HepG2 (cell line): ENCODE results near the gene CEP89. TPM values are rescaled to one million over a fixed set of nuclear protein-coding genes. Genes with fewer than 3 reads are reported as not detected.

Experiments
- ATAC-seq: fragments of 200-7000 bp; cut with Tn5 transposase; 3 replicates; pipeline ENCODE4 v1.9.1; 2020; ENCODE audit warnings: mild to moderate bottlenecking, moderate library complexity
- BruUV-seq: library from RNA; stranded (reverse); fragments of 400-500 nt; replicated peaks from 2 replicates; lab custom pipeline; 2021; lab: Mats Ljungman, UMichigan
- CTCF ChIA-PET: fragments of 300-600 bp; formaldehyde crosslinking; extraction: SDS; loops from one replicate; lab custom pipeline; 2021; ENCODE audit warnings: low total read pairs, inconsistent platforms, low intra/inter-chr PET ratio; lab: Yijun Ruan, JAX
- POLR2A ChIA-PET: fragments of 350-600 bp; sonication (Branson Sonifier 250); formaldehyde crosslinking; loops from one replicate; lab custom pipeline; 2020; ENCODE audit warnings: antibody characterized with exemption, inconsistent platforms; lab: Yijun Ruan, JAX
- DNase-seq: peaks from one replicate; pipeline ENCODE4 v3.0.0-alpha.2; 2015; ENCODE audit warnings: low spot score
- FAIRE-seq: peaks from 3 replicates; lab custom pipeline; 2011; peaks lifted over from hg19 to GRCh38; lab: Jason Lieb, UNC
- H2AFZ ChIP-seq: one replicate; pipeline ENCODE4 v1.6.1; 2011; ENCODE audit warnings: low read length, inconsistent platforms
- H3K27ac ChIP-seq: fragments of 300-600 bp; 3 replicates; pipeline ENCODE4 v1.8.0; 2011; ENCODE audit warnings: mixed run types, mild to moderate bottlenecking, mixed read lengths, low read length, inconsistent platforms; ENCODE audit not compliant: insufficient read depth; ENCODE audit errors: extremely low read length
- H3K27me3 ChIP-seq, 2 experiments: fragments of 200-600 bp in 1 of 2; 2 replicates in 1 of 2; 3 replicates in 1 of 2; pipeline versions ENCODE4 v1.6.0 to v1.8.0; 2011; ENCODE audit warnings: low read length in 2 of 2, mild to moderate bottlenecking in 2 of 2, moderate library complexity in 2 of 2, inconsistent platforms in 1 of 2; ENCODE audit not compliant: insufficient read depth in 2 of 2, control insufficient read depth in 1 of 2
- H3K36me3 ChIP-seq, 2 experiments: fragments of 200-600 bp in 1 of 2; replicated peaks in 1 of 2; 2 replicates in 1 of 2; 3 replicates in 1 of 2; pipeline versions ENCODE4 v1.5.1 to v1.8.0; 2011; ENCODE audit warnings: low read length in 2 of 2, inconsistent platforms in 1 of 2; ENCODE audit not compliant: insufficient read depth in 2 of 2, control insufficient read depth in 1 of 2
- H3K4me1 ChIP-seq: 2 replicates; pipeline ENCODE4 v1.5.1; 2012; ENCODE audit warnings: low read length, inconsistent platforms; ENCODE audit not compliant: insufficient read depth
- H3K4me2 ChIP-seq: 2 replicates; pipeline ENCODE4 v1.6.0; 2011; ENCODE audit warnings: low read depth, low read length, inconsistent platforms
- H3K4me3 ChIP-seq, 3 experiments: fragments of 200-600 bp in 1 of 3; sonication (generic), shearing (Covaris generic) in 1 of 3; replicated peaks in 1 of 3; 2 replicates each; pipeline ENCODE4 v1.5.1; 2011 to 2016; ENCODE audit warnings: low read length in 3 of 3, inconsistent platforms in 2 of 3, low read depth in 2 of 3, mild to moderate bottlenecking in 2 of 3, control low read depth in 1 of 3, mixed read lengths in 1 of 3; ENCODE audit not compliant: insufficient read depth in 1 of 3
- H3K79me2 ChIP-seq: one replicate; pipeline ENCODE4 v1.6.1; 2011; ENCODE audit warnings: low read length, inconsistent platforms; ENCODE audit not compliant: insufficient read depth
- H3K9ac ChIP-seq: 2 replicates; pipeline ENCODE4 v1.6.0; 2011; ENCODE audit warnings: mild to moderate bottlenecking, low read depth, low read length, inconsistent platforms; ENCODE audit not compliant: insufficient read depth
- H3K9me3 ChIP-seq: 2 replicates; pipeline ENCODE4 v1.5.1; 2012; ENCODE audit warnings: mild to moderate bottlenecking, low read length
- H4K20me1 ChIP-seq: 2 replicates; pipeline ENCODE4 v1.6.0; 2011; ENCODE audit warnings: inconsistent platforms, mild to moderate bottlenecking, low read length, moderate library complexity; ENCODE audit not compliant: insufficient read depth
- ARNT2 ChIP-seq: sonication (generic); formaldehyde crosslinking; IDR thresholded peaks from 2 replicates; pipeline ENCODE4 v1.8.0; 2022; ENCODE audit warnings: mild to moderate bottlenecking, low read depth, missing genetic modification reagents, moderate library complexity
- ATF1 ChIP-seq: IDR thresholded peaks from 2 replicates; pipeline ENCODE4 v1.6.1; 2016; ENCODE audit warnings: mild to moderate bottlenecking, control low read depth
- FIP1L1 ChIP-seq: fragments of 200-400 bp; formaldehyde crosslinking; IDR thresholded peaks from 2 replicates; pipeline ENCODE4 v1.6.1; 2018; ENCODE audit warnings: low read depth, mild to moderate bottlenecking, low read length, moderate library complexity, borderline replicate concordance; ENCODE audit not compliant: insufficient read depth
- TCF7 ChIP-seq: sonication (generic); IDR thresholded peaks from 2 replicates; pipeline ENCODE4 v1.6.1; 2016; ENCODE audit warnings: antibody characterized with exemption, low read depth
- TMF1 ChIP-seq: sonication (generic); formaldehyde crosslinking; IDR thresholded peaks from 2 replicates; pipeline ENCODE4 v1.8.1; 2022; ENCODE audit warnings: low read depth, missing genetic modification reagents
- ZFYVE20 ChIP-seq: sonication (generic); formaldehyde crosslinking; IDR thresholded peaks from 2 replicates; pipeline ENCODE4 v1.8.0; 2023; ENCODE audit warnings: low read depth, mild to moderate bottlenecking, moderate library complexity, missing genetic modification reagents, borderline replicate concordance
- ZNF251 ChIP-seq: sonication (generic); formaldehyde crosslinking; IDR thresholded peaks from 2 replicates; pipeline ENCODE4 v1.9.0; 2021; ENCODE audit warnings: mild to moderate bottlenecking, missing genetic modification reagents
- ZNF263 ChIP-seq: sonication (generic); formaldehyde crosslinking; IDR thresholded peaks from 2 replicates; pipeline ENCODE4 v1.4.0; 2020; ENCODE audit warnings: missing genetic modification reagents
- ZNF343 ChIP-seq: sonication (generic); formaldehyde crosslinking; IDR thresholded peaks from 2 replicates; pipeline ENCODE4 v1.4.0; 2020; ENCODE audit warnings: mild to moderate bottlenecking, missing genetic modification reagents
- ZNF567 ChIP-seq: sonication (generic); formaldehyde crosslinking; IDR thresholded peaks from 2 replicates; pipeline ENCODE4 v1.8.1; 2023; ENCODE audit warnings: mild to moderate bottlenecking, missing genetic modification reagents, borderline replicate concordance
- WGBS: methylation state at CpG from one replicate; pipeline ENCODE4 v1.1.6; 2017; ENCODE audit warnings: low lambda C conversion rate; 5-methylcytosine and 5-hydroxymethylcytosine counted together
- in situ Hi-C: cut with HindIII; loops from 2 replicates; pipeline ENCODE4 v1.10.0; 2017; ENCODE audit warnings: low pct_unique_long_range_greater_than_20kb; ENCODE audit not compliant: extremely low pct_ligation_motif_present
- intact Hi-C: fragments of 100-400 bp; cut with micrococcal nuclease; formaldehyde crosslinking; loops from one replicate; pipeline ENCODE4 v1.10.0; 2022; ENCODE audit not compliant: unreplicated experiment
- polyA plus RNA-seq, 8 experiments: library from polyadenylated mRNA; depleted of rRNA in 3 of 8; stranded (reverse) in 7 of 8; unstranded in 1 of 8; fragments of >200 nt; fragmentation: Illumina TruSeq in 4 of 8; extraction: Trizol in 4 of 8; gene quantifications; 2 replicates each; pipeline versions ENCODE4 v1.2.1 to v1.2.3, GENCODE V29; 2011 to 2016; ENCODE audit warnings: low read depth in 4 of 8, missing spikeins in 1 of 8, mixed read lengths in 1 of 8; ENCODE audit not compliant: insufficient read depth in 1 of 8
- total RNA-seq, 5 experiments: library from RNA; depleted of rRNA; stranded (reverse); fragments of >200 nt; fragmentation: Illumina TruSeq; extraction: Trizol; gene quantifications; 2 replicates each; pipeline ENCODE4 v1.2.3, GENCODE V29; 2016; ENCODE audit warnings: low read depth in 1 of 5
- TF ChIP-seq, protein P1 (sequence below): sonication (generic); formaldehyde crosslinking; conservative IDR thresholded peaks from 2 replicates; pipeline ENCODE4 v1.4.0; 2020; ENCODE audit warnings: mild to moderate bottlenecking, missing genetic modification reagents, moderate library complexity
- TF ChIP-seq, protein P2 (sequence below): sonication (generic); formaldehyde crosslinking; IDR thresholded peaks from 2 replicates; pipeline ENCODE4 v1.4.0; 2020; ENCODE audit warnings: missing genetic modification reagents, borderline replicate concordance

The CEP89 gene
- total and polyA plus RNA-seq, 2 of the 13 experiments (the other 11 are each of a cell fraction or from before 2014, with no cell fraction given), result 7.2 to 10.9 TPM

- Histone ChIP-seq H3K27ac (no peak overlapping the region), H3K9ac (no peak overlapping the region), H4K20me1 (no peaks in the 10 kb centered on the region), H3K27me3 (no peaks in the 10 kb centered on the region), H3K4me2 (no peak overlapping the region), H2AFZ (no peak overlapping the region), H3K4me1 (no peaks in the 10 kb centered on the region), H3K36me3 (peaks cover 3 to 7% of the 10 kb centered on the region in 2 experiments; a peak in 2 of 5 replicates), H3K9me3 (no peaks in the 10 kb centered on the region), H3K79me2 (no peaks in the 10 kb centered on the region), H3K4me3 (no peak overlapping the region)
- DNase-seq, result no peak
- in situ Hi-C loops, result no loop called here
- ChIA-PET POLR2A (no interaction called here), CTCF (no interaction called here)
- no peak for TF ChIP-seq ZFYVE20 (CRISPR knock-in tag)
- no peak for TF ChIP-seq TMF1
- no peak for TF ChIP-seq ARNT2
- no peak for TF ChIP-seq ZNF567 (CRISPR knock-in tag)
- no TSS peak for BruUV-seq
- FAIRE-seq, result no peak
- no peak for ATAC-seq
- intact Hi-C loops, result no loop called here
- WGBS, result 87% methylated on average over 4 of the region's 4 CpGs
These were observed 52.4 kb downstream of the CEP89 start for GRCh38 chr19:32919365-32919764.

DNA sequence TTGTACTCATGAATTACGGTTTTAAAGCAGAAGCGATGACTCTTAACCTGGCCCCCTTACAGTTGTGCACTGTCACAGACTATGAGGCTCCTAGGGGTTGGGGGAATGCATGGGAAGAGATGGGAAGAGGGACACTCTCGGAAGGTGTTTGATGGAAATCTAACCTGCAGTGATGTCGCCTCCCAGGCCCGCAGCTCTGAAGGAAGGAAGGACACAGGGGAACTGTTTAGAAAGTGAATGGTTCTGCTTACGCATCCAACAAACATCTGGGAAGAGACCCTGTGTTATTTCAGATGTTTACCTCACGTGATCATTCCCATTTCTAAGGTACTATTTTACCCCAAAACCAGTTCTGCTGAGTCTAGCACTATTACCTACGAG, 54.2 kb downstream of the CEP89 start:
- H3K9me3 ChIP-seq, result no peaks in the 10 kb centered on the region
- no peaks in the 10 kb centered on the region for H3K27me3 ChIP-seq
- no peaks in the 10 kb centered on the region for H4K20me1 ChIP-seq
- in situ Hi-C loops, result no loop called here
- ChIA-PET CTCF (no interaction called here), POLR2A (no interaction called here)
- no peaks in the 10 kb centered on the region for H3K79me2 ChIP-seq
- FAIRE-seq (no peak), DNase-seq (no peak), ATAC-seq (no peak)
- intact Hi-C loops, result no loop called here
- H3K4me3 ChIP-seq, result no peak overlapping the region
- H3K27ac ChIP-seq, result no peak overlapping the region
- H3K9ac ChIP-seq, result no peak overlapping the region
- H3K4me1 ChIP-seq, result no peaks in the 10 kb centered on the region
- no peak overlapping the region for H2AFZ ChIP-seq
- 96% methylated on average over 8 of the region's 8 CpGs for WGBS
- BruUV-seq, result no TSS peak
- no peak overlapping the region for H3K4me2 ChIP-seq
- H3K36me3 ChIP-seq, result peaks cover 2 to 3% of the 10 kb centered on the region in 2 experiments; a peak in 3 of 5 replicates
- TF ChIP-seq ZNF263 (CRISPR knock-in tag) (no peak), TCF7 (no peak), ATF1 (CRISPR knock-in tag) (no peak), ZNF343 (CRISPR knock-in tag) (no peak), FIP1L1 (no peak), ZNF251 (CRISPR knock-in tag) (no peak)
- TF ChIP-seq, protein P1, sequence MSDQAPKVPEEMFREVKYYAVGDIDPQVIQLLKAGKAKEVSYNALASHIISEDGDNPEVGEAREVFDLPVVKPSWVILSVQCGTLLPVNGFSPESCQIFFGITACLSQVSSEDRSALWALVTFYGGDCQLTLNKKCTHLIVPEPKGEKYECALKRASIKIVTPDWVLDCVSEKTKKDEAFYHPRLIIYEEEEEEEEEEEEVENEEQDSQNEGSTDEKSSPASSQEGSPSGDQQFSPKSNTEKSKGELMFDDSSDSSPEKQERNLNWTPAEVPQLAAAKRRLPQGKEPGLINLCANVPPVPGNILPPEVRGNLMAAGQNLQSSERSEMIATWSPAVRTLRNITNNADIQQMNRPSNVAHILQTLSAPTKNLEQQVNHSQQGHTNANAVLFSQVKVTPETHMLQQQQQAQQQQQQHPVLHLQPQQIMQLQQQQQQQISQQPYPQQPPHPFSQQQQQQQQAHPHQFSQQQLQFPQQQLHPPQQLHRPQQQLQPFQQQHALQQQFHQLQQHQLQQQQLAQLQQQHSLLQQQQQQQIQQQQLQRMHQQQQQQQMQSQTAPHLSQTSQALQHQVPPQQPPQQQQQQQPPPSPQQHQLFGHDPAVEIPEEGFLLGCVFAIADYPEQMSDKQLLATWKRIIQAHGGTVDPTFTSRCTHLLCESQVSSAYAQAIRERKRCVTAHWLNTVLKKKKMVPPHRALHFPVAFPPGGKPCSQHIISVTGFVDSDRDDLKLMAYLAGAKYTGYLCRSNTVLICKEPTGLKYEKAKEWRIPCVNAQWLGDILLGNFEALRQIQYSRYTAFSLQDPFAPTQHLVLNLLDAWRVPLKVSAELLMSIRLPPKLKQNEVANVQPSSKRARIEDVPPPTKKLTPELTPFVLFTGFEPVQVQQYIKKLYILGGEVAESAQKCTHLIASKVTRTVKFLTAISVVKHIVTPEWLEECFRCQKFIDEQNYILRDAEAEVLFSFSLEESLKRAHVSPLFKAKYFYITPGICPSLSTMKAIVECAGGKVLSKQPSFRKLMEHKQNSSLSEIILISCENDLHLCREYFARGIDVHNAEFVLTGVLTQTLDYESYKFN (CRISPR knock-in tag), result no peak
- TF ChIP-seq, protein P2, sequence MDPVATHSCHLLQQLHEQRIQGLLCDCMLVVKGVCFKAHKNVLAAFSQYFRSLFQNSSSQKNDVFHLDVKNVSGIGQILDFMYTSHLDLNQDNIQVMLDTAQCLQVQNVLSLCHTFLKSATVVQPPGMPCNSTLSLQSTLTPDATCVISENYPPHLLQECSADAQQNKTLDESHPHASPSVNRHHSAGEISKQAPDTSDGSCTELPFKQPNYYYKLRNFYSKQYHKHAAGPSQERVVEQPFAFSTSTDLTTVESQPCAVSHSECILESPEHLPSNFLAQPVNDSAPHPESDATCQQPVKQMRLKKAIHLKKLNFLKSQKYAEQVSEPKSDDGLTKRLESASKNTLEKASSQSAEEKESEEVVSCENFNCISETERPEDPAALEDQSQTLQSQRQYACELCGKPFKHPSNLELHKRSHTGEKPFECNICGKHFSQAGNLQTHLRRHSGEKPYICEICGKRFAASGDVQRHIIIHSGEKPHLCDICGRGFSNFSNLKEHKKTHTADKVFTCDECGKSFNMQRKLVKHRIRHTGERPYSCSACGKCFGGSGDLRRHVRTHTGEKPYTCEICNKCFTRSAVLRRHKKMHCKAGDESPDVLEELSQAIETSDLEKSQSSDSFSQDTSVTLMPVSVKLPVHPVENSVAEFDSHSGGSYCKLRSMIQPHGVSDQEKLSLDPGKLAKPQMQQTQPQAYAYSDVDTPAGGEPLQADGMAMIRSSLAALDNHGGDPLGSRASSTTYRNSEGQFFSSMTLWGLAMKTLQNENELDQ (CRISPR knock-in tag), result no peak
